Measurements from ENCODE around the gene PARP8.
"Not testable (repeated sequence)": the region's sequence is repeated elsewhere in the genome, so short reads cannot be mapped to it uniquely, and the experiment has no call there.

PARP8 gene

GRCh38 chr5:50687548-50687947 lies 21.1 kb downstream of the PARP8 start:
- no peak for DNase-seq

DNA sequence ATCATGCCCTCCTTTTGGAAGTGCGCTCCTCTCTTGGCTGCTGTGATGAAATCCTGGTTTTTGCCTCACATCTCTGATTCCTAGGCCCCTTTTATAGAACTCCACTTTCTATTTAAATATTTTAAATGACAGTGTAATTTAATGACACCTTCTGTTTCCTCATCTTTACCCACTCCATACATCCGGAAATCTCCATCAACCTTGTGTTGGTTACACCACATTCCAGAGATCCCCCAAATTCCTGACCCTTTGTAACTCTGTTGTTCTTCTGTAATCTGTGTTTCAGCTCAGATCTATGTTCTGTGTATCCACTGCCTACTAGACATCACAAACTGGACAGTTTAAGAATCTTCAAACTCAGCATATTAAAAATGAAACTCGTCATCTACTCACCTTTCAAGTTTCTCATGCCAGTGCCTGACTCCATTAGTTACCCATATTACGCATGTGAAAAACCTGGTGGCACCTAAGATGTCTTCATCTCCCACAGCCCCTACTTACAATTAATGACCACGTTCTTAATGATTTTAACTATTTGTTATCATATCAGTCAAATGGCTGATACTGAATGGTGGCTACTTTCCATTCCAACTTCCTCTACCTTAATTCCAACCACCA lies 25.1 kb downstream of the PARP8 start:
- DNase-seq = no peak

DNA sequence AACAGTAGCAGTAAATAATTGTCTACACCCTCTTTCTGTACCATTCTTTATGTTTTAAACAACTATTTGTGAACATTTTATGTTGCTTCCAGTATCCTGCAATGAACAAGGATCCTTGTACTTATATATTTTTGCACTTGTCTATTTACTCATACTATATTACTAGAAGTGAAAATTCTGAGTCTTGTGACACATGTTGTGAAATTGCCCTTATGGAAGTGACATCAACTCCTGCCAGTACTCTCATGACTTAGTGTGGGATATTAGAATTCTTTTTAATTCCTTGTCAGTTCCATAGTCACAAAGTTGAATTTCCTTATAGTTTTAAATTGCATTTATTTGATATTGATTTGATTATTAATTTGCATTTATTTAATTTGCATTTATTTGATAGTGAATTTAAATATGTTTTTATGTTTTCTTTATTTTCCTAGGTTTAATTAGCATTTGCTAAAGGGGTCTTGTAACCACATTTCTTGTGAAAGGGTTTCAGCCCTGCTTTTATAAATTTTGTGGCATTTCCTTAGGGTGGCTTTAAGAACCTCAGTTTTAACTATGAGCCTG lies 27.7 kb downstream of the PARP8 start:
- DNase-seq = peak; percentile 72 to 93 (median 93)

- not testable (repeated sequence) for DNase-seq
Observed at GRCh38 chr5:50694626-50695025, 28.2 kb downstream of the PARP8 start.

- no peak for DNase-seq
Observed at GRCh38 chr5:50697739-50698138, 31.3 kb downstream of the PARP8 start.

DNA sequence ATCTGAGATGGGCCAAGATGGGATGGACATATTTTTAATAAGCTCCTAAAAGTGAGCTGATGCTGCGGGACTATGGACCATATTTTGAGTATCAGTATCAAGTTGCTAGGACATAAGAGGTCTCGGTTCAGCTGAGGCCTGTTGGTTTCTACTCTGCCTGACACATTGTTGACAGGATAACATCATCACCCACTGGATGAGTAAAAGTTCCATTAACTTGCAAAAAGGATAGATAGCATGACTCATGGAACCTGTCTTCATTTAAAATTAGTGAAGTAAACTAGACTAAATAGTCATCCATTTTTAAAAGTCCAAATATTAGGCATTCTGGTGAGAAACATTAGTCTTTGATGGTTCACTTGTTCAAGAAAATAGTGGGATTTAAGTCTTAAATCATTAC lies 33.3 kb downstream of the PARP8 start:
- peak; percentile 15 to 52 (median 51) for DNase-seq

DNA sequence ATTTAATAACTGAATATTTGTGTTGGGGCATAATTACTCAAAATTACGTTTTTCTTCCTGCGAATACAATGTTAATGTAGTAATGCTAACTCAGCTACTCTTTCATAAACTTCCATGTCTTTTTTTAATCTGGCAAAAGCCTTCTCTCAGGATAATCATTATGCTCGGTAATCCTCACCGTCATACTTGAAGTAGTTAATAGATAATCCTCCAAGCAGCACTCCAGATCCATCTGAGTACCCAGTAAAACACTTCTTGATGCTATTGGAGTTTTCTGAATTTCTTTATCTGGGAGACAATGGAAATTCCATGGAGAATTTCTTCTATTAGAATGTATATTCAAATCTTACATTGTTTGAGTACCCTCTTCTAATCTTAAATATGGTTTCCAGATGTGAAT lies 34.3 kb downstream of the PARP8 start:
- no peak for DNase-seq

GRCh38 chr5:50702615-50703366 lies 36.4 kb downstream of the PARP8 start:
- no peak for DNase-seq

- DNase-seq = no peak
Observed at GRCh38 chr5:50703367-50703666, 36.9 kb downstream of the PARP8 start.

GRCh38 chr5:50704730-50705129 lies 38.3 kb downstream of the PARP8 start:
- no peak for DNase-seq

- DNase-seq = peak; percentile 25 to 60 (median 50)
Observed at GRCh38 chr5:50709471-50709870, 43.0 kb downstream of the PARP8 start.

DNA sequence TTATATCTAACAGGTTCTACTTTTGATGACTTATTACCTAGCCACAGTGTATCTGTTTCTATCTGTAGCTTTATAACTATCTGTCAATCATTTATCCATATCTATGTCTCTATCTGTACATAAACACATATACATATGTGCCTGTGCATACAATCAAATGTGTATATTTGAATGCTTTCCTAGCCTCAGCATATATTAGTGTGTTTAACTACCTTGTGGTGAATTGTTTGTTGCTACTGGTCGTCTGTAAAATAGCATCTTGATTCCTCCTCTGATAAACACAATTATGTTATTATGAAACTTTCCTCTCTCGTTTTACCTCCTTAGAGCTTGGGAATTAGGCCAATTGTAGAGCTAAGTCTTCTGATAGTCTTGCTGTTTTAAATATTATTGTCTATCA lies 44.4 kb downstream of the PARP8 start:
- no peak for DNase-seq

DNA sequence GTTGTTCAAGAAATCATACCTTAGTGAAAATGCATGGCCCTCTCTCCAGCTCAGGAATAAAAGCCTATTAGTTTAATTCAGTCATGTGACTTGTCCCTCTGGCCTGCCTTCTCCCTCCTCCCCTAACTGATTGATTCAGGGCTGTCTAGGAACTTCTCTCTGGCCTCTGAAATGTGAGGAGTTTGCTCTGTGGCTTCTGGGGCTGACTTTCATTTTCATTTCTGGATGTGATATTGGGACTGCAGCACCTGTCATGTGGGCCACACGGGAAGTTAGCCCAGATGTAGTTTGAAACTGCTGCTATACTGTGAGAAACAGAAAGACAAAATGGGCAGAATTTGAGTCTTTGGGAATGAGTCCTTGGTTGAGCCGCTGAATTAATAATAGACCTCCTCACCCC lies 44.8 kb downstream of the PARP8 start:
- peak; percentile 51 to 72 (median 68) for DNase-seq

- DNase-seq = no peak
Observed at GRCh38 chr5:50712479-50712878, 46.0 kb downstream of the PARP8 start.

DNA sequence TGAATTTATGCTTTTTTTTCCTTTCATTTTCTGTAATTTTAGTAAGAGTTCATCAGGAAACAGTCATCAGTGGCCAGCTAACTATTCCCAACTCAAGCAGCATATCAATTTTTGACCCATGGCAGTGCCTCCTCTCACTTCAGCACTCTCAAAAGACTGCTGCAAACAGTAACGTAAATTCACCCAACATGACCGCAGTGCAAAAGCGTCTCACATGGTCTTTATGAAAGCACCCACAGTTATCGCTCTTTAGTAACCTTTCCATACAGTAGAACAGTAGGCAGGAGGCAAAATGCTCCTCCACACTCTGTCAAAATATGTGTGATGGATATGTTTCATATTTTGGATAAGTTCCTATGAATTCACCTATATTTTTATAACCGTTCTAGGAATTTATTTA lies 48.6 kb downstream of the PARP8 start:
- DNase-seq = no peak

GRCh38 chr5:50716134-50716533 lies 49.7 kb downstream of the PARP8 start:
- no peak for DNase-seq

DNA sequence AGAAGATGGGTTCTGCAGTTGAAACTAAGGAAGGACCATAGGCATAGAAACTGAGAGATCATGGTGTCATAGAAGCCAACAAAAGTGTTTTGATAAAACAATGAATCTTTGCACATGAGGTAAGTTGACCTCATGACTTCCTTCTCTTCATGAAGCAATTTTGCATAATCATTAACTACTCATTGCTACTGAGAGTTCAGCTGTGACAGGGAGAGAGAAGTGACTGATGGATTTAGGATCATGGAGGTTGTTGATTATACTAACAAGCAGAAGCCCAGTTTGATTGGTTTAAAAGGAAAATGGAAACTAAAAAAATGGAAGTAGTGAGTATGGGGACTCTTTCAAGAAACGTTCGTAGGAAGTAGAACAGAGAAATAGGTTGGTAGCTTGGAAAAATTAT lies 51.2 kb downstream of the PARP8 start:
- DNase-seq = peak; percentile 52 to 86 (median 80)

DNA sequence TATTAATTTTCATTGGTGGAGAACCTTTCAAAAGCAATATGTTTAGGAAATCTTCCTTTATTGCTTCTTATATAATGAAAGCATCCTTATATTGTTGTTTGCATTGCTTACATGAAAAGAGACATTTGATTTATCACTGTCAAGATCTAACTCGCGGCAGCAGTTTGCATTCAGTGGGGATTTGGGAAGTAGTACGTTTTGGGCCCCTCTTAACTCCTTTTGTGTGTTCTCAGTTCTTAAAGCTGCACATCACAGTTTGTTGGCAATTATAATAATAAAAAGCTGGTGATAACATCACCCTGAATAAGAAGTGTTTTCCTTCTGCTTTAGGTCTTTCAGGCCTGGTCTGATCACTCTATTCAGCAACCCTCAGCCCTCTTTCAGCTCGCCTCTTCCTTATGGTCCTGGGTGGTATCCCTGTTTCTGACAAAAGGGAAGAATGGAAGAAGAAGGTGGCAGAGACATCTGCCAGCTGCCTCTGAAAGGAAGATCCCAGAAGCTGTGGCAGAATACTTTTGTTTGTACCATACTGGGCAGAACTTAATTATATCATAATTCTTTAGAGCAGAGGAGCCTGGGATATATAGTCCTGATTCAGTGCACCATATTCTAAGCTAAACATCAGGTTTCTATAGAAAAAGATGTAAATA lies 53.7 kb downstream of the PARP8 start:
- no peak for DNase-seq

GRCh38 chr5:50722223-50722622 lies 55.8 kb downstream of the PARP8 start:
- no peak for DNase-seq

- DNase-seq = peak in 2 of 3 donors; percentile 44 to 49
Observed at GRCh38 chr5:50724262-50724661, 57.8 kb downstream of the PARP8 start.

- no peak for DNase-seq
Observed at GRCh38 chr5:50725800-50726474, 59.5 kb downstream of the PARP8 start.

- no peak for DNase-seq
Observed at GRCh38 chr5:50726475-50727148, 60.2 kb downstream of the PARP8 start.

- peak; percentile 31 to 51 (median 43) for DNase-seq
Observed at GRCh38 chr5:50727149-50727496, 60.7 kb downstream of the PARP8 start.

Measured in suppressor macrophage treated with lipopolysaccharide for 1 hour (primary cell).